Esophagus muscularis mucosa (tissue), 4 donors: ENCODE results near the gene TPCN1. TPM values are rescaled to one million over a fixed set of nuclear protein-coding genes. Genes with fewer than 3 reads are reported as not detected.

Source experiments
- DNase-seq: peaks from one replicate; pipeline ENCODE4 v3.0.0-alpha.2; 2017; ENCODE audit errors: extremely low spot score
- H3K27ac ChIP-seq, 4 donors: fragments of 200-600 bp; sonication (generic); replicated peaks in 1 of 4; 1 replicate in 3 of 4; 2 replicates in 1 of 4; pipeline ENCODE4 v1.5.1; 2016 to 2019; ENCODE audit warnings: mild to moderate bottlenecking in 1 of 4
- H3K27me3 ChIP-seq, 4 donors: fragments of 200-600 bp; sonication (generic); one replicate each; pipeline versions ENCODE4 v1.5.1 to v1.6.0; 2016 to 2019
- H3K36me3 ChIP-seq, 4 donors: fragments of 200-600 bp; sonication (generic); one replicate each; pipeline ENCODE4 v1.5.1; 2016 to 2019
- H3K4me1 ChIP-seq, 4 donors: fragments of 200-600 bp; sonication (generic); one replicate each; pipeline ENCODE4 v1.5.1; 2016 to 2019
- H3K4me3 ChIP-seq, 4 donors: fragments of 200-600 bp; sonication (generic); 1 replicate in 2 of 4; 2 replicates in 2 of 4; pipeline ENCODE4 v1.5.1; 2016 to 2019; ENCODE audit warnings: mild to moderate bottlenecking in 4 of 4, moderate library complexity in 1 of 4
- H3K9me3 ChIP-seq, 4 donors: fragments of 200-600 bp; sonication (generic); 1 replicate in 3 of 4; 2 replicates in 1 of 4; pipeline ENCODE4 v1.5.1; 2016 to 2019
- CTCF ChIP-seq, 3 experiments: fragments of 200-600 bp in 2 of 3; fragments of 450-650 bp in 1 of 3; sonication (generic) in 2 of 3; IDR thresholded peaks; one replicate each; pipeline ENCODE4 v1.5.1; 2017 to 2019; ENCODE audit warnings: antibody characterized with exemption in 3 of 3, mild to moderate bottlenecking in 2 of 3, moderate library complexity in 1 of 3
- EP300 ChIP-seq: sonication (generic); formaldehyde crosslinking; IDR thresholded peaks from one replicate; pipeline ENCODE4 v1.6.1; 2017; ENCODE audit warnings: antibody characterized with exemption
- POLR2A ChIP-seq: fragments of 450-650 bp; IDR thresholded peaks from one replicate; pipeline ENCODE4 v1.6.1; 2017; ENCODE audit warnings: antibody characterized with exemption, moderate library complexity, mild to moderate bottlenecking, low read depth
- POLR2AphosphoS5 ChIP-seq, 2 donors: sonication (generic); formaldehyde crosslinking; IDR thresholded peaks; one replicate each; pipeline ENCODE4 v1.6.1; 2017; ENCODE audit warnings: antibody characterized with exemption in 2 of 2
- WGBS: methylation state at CpG from one replicate; pipeline ENCODE4 v1.1.5; 2018; 5-methylcytosine and 5-hydroxymethylcytosine counted together
- intact Hi-C: fragments of 100-400 bp; cut with DNase I; formaldehyde crosslinking; loops from one replicate; pipeline ENCODE4 v1.15.1; 2023
- total RNA-seq, 4 donors: library from RNA; depleted of rRNA; stranded (reverse); fragments of >200 nt; gene quantifications; one replicate each; pipeline versions ENCODE4 v1.1.0 to v1.2.1, GENCODE V29; 2016

Gene TPCN1
- total RNA-seq, 4 donors from 2014 or later = 31.1 to 54.0 (median 34.5) TPM

- 93% methylated on average over 15 of the region's 16 CpGs for WGBS
- Histone ChIP-seq H3K27me3 (no peaks in the 10 kb centered on the region), H3K27ac (no peak overlapping the region), H3K4me3 (no peak overlapping the region), H3K9me3 (peaks cover 0 to 14% (median 2%) of the 10 kb centered on the region in 4 donors), H3K4me1 (peaks cover 9 to 14% (median 9%) of the 10 kb centered on the region in 4 donors), H3K36me3 (peaks cover 0 to 55% (median 32%) of the 10 kb centered on the region in 4 donors)
- no peak for TF ChIP-seq POLR2A
- no peak for TF ChIP-seq CTCF (IDR thresholded peaks at IDR 0.05)
- TF ChIP-seq POLR2AphosphoS5 (IDR thresholded peaks at IDR 0.05) = no peak
- TF ChIP-seq EP300 = no peak
- intact Hi-C loops = no loop called here
- DNase-seq = no peak
Observed at GRCh38 chr12:113251404-113252070, 30.3 kb downstream of the TPCN1 start.

GRCh38 chr12:113252494-113252893 lies 31.2 kb downstream of the TPCN1 start:
- peaks cover 0 to 14% (median 2%) of the 10 kb centered on the region in 4 donors for H3K9me3 ChIP-seq
- no peak overlapping the region for H3K4me3 ChIP-seq
- peaks cover 0 to 57% (median 31%) of the 10 kb centered on the region in 4 donors for H3K36me3 ChIP-seq
- peaks cover 0 to 5% (median 0%) of the 10 kb centered on the region in 4 donors for H3K4me1 ChIP-seq
- H3K27ac ChIP-seq = no peak overlapping the region
- WGBS = 95% methylated on average over 8 of the region's 10 CpGs
- no peak for TF ChIP-seq EP300
- TF ChIP-seq CTCF (IDR thresholded peaks at IDR 0.05) = no peak
- TF ChIP-seq POLR2A = no peak
- TF ChIP-seq POLR2AphosphoS5 (IDR thresholded peaks at IDR 0.05) = no peak
- no peak for DNase-seq
- no peaks in the 10 kb centered on the region for H3K27me3 ChIP-seq
- intact Hi-C loops = no loop called here

- Histone ChIP-seq H3K27ac (no peak overlapping the region), H3K27me3 (no peaks in the 10 kb centered on the region), H3K9me3 (peaks cover 0 to 14% (median 2%) of the 10 kb centered on the region in 4 donors), H3K4me1 (peaks cover 3 to 9% (median 7%) of the 10 kb centered on the region in 4 donors), H3K4me3 (no peak overlapping the region), H3K36me3 (peaks cover 0 to 50% (median 28%) of the 10 kb centered on the region in 4 donors)
- intact Hi-C loops = no loop called here
- no peak for DNase-seq
- TF ChIP-seq POLR2AphosphoS5 (IDR thresholded peaks at IDR 0.05) = no peak
- no peak for TF ChIP-seq EP300
- no peak for TF ChIP-seq CTCF (IDR thresholded peaks at IDR 0.05)
- no peak for TF ChIP-seq POLR2A
- WGBS = 98% methylated on average over 5 of the region's 5 CpGs
Observed at GRCh38 chr12:113253532-113254285, 32.4 kb downstream of the TPCN1 start.

- Histone ChIP-seq H3K36me3 (peaks cover 0 to 44% (median 26%) of the 10 kb centered on the region in 4 donors), H3K4me1 (peaks cover 9 to 15% (median 13%) of the 10 kb centered on the region in 4 donors), H3K9me3 (peaks cover 0 to 14% (median 2%) of the 10 kb centered on the region in 4 donors), H3K27me3 (no peaks in the 10 kb centered on the region), H3K4me3 (no peak overlapping the region), H3K27ac (no peak overlapping the region)
- WGBS = 98% methylated on average over 4 of the region's 4 CpGs
- intact Hi-C loops = no loop called here
- DNase-seq = no peak
- no peak for TF ChIP-seq POLR2AphosphoS5 (IDR thresholded peaks at IDR 0.05)
- TF ChIP-seq POLR2A = no peak
- TF ChIP-seq CTCF (IDR thresholded peaks at IDR 0.05) = no peak
- no peak for TF ChIP-seq EP300
Observed at GRCh38 chr12:113254298-113254697, 33.0 kb downstream of the TPCN1 start.
